Measurements from ENCODE around the gene JOSD1.

Gene JOSD1

GRCh38 chr22:38732251-38732815 lies 31.6 kb upstream of the JOSD1 start:
- peak overlapping the region; percentile 52 for H3K27ac ChIP-seq
- no peak for TF ChIP-seq CTCF (IDR thresholded peaks at IDR 0.05)
- TF ChIP-seq ZFX (IDR thresholded peaks at IDR 0.05; ENCODE audit: borderline replicate concordance), result no peak

GRCh38 chr22:38731703-38732161 lies 31.0 kb upstream of the JOSD1 start:
- no peak for TF ChIP-seq ZFX (IDR thresholded peaks at IDR 0.05; ENCODE audit: borderline replicate concordance)
- no peak for TF ChIP-seq CTCF (IDR thresholded peaks at IDR 0.05)
- H3K27ac ChIP-seq, result peak overlapping the region; percentile 52

GRCh38 chr22:38730411-38730871 lies 29.7 kb upstream of the JOSD1 start:
- no peak overlapping the region for H3K27ac ChIP-seq
- TF ChIP-seq ZFX (IDR thresholded peaks at IDR 0.05; ENCODE audit: borderline replicate concordance) (no peak), CTCF (IDR thresholded peaks at IDR 0.05) (no peak)

DNA sequence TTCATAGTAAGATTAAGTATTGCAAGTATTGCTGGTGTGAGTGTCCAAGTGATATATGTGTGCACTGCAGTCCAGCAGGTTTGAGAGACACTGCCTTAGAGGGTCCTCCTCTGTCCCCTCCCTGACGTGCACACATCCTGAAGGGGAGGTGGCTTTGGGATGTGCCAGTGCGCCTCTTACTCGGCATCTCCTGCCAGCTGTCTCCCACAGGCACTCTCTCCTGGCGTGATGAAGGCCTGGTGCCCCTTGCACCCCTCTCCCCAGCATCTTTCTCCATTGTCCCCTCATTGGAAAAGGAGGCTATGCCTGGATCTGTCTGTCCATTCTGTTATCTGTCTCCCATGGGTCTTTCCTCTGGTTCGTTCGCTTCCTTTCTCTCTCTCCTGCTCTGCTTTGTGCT lies 29.2 kb upstream of the JOSD1 start:
- no peak overlapping the region for H3K27ac ChIP-seq
- no peak for TF ChIP-seq ZFX (IDR thresholded peaks at IDR 0.05; ENCODE audit: borderline replicate concordance)
- TF ChIP-seq CTCF (IDR thresholded peaks at IDR 0.05), result no peak

GRCh38 chr22:38728871-38729796 lies 28.4 kb upstream of the JOSD1 start:
- no peak overlapping the region for H3K27ac ChIP-seq
- TF ChIP-seq ZFX (IDR thresholded peaks at IDR 0.05; ENCODE audit: borderline replicate concordance), result no peak
- no peak for TF ChIP-seq CTCF (IDR thresholded peaks at IDR 0.05)

DNA sequence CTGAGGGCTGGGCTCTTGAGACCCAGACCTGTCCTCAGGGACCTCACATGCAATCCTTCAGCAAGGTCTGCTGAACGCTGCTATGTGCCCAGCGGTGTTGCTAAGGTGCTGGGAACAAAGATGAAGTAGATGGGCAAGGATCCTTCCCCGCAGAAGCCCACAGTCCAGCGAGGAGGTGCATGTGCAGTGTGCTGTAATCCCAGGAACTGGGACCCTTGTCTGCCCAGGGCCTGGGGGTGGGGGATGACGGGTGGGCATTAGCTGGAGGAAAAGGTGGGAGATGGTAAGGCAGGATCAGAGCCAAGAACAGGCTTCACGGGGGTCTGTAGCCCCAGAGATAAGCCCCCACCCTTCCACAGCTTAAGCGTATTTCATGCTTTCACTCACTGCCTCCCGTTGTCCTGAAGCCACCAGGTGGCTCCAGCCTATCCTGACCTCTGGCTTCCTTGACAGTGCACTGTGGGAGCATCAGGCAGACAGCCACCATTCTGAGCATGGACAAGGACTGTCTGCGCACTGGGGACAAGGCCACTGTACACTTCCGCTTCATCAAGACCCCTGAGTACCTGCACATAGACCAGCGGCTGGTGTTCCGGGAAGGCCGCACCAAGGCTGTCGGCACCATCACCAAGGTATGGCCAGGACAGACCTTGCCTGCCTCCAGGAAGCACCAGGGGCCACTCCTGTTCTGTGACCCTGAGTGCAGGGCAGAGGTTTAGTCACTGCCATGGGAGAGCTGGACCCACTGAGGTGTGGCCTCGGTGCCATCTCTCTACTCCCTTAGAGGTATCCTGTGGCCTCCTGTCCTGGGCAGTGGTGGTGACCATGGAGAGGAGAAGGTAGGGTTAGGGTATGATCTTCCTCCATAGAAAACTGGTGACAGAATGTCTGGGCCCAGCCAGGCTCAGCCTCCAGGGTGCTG lies 27.0 kb upstream of the JOSD1 start:
- no peak overlapping the region for H3K27ac ChIP-seq
- TF ChIP-seq ZFX (IDR thresholded peaks at IDR 0.05; ENCODE audit: borderline replicate concordance), result no peak
- TF ChIP-seq CTCF (IDR thresholded peaks at IDR 0.05), result no peak

Data from 22Rv1 (cell line).